ENCODE data around the gene CHRD.
"Not testable (repeated sequence)": the region's sequence is repeated elsewhere in the genome, so short reads cannot be mapped to it uniquely, and the experiment has no call there.

CHRD gene

DNA sequence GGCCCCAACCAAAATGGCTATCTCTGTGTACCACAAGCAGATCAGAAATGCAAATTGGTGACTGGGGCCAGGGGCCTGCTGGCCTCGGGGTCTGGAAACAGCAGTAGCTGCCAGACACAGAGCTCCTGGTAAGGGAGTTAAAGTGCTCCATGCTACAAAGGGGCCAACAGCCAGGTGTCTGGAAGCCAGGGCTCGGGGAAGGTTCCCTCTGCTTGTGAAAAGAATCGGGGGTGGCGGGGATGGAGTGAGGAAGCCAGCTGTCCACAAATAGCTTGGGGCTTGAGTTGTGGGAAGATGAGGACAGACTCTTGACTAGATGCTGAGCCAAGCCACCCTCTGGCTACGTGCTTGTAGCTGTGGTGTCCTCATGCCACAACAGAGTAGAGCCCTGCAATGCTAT, 39.3 kb downstream of the CHRD start:
- TF ChIP-seq, protein P1, sequence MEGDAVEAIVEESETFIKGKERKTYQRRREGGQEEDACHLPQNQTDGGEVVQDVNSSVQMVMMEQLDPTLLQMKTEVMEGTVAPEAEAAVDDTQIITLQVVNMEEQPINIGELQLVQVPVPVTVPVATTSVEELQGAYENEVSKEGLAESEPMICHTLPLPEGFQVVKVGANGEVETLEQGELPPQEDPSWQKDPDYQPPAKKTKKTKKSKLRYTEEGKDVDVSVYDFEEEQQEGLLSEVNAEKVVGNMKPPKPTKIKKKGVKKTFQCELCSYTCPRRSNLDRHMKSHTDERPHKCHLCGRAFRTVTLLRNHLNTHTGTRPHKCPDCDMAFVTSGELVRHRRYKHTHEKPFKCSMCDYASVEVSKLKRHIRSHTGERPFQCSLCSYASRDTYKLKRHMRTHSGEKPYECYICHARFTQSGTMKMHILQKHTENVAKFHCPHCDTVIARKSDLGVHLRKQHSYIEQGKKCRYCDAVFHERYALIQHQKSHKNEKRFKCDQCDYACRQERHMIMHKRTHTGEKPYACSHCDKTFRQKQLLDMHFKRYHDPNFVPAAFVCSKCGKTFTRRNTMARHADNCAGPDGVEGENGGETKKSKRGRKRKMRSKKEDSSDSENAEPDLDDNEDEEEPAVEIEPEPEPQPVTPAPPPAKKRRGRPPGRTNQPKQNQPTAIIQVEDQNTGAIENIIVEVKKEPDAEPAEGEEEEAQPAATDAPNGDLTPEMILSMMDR (IDR thresholded peaks at IDR 0.05; ENCODE audit: low read depth, low read length, missing control alignments), result no peak
- no peak for DNase-seq (ENCODE audit: low read depth)

DNA sequence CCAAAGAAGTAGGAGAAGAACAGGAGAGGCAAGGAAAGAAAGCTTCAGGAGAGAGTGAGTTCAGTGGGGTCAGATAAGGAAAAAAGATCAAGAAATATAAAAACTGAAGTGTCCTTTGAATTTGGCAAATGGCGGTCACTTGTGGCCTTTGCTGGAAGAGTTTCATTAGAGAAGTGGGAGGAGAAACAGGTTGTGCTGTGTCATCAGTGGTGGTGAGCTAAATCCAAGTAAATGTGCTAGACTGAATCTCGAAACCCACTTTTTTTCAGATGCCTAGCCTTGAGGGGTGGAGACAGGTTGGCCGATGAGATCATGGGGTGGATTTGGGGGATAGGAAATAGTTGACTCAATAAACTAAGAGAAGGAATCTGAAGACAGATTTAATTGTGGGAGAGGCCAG, 43.7 kb downstream of the CHRD start:
- in situ Hi-C loops (cut with HindIII; ENCODE audit: low sequenced_read_pairs), result no loop called here
- TF ChIP-seq, protein P1 (IDR thresholded peaks at IDR 0.05; ENCODE audit: low read depth, low read length, missing control alignments), result no peak
- no peak for DNase-seq (ENCODE audit: low read depth)
- H3K4me3 ChIP-seq (ENCODE audit: low read depth, low read length), result no peak overlapping the region

More for the DNA sequence above, 39.3 kb downstream of the CHRD start:
- H3K4me3 ChIP-seq (ENCODE audit: low read depth, low read length), result no peak overlapping the region
- in situ Hi-C loops (cut with HindIII; ENCODE audit: low sequenced_read_pairs), result no loop called here

DNA sequence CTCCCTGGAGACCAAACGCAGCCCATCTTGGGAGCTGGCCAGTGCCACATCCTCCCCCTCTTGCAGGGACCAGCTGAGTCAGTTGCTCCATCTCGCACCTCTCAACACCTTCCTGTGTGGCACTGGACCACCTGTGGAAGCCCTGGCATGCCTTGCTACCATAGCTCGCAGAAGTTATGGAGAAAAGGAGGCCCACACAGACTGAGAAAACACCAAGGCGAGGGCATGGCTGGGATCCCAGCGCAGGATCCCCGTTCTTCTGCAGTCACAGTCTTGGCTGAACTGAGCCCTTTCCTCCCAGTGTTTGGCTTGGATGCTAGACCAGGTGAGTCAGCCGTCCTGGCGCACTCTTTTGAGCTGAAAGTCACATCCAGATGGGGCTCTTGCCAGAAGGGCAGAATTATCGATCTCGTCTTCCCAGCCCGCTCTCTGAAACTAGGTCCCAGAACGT, 46.9 kb downstream of the CHRD start:
- TF ChIP-seq, protein P1 (IDR thresholded peaks at IDR 0.05; ENCODE audit: low read depth, low read length, missing control alignments), result no peak
- no peak overlapping the region for H3K4me3 ChIP-seq (ENCODE audit: low read depth, low read length)
- DNase-seq (ENCODE audit: low read depth), result peak; percentile 28
- in situ Hi-C loops (cut with HindIII; ENCODE audit: low sequenced_read_pairs), result no loop called here

DNA sequence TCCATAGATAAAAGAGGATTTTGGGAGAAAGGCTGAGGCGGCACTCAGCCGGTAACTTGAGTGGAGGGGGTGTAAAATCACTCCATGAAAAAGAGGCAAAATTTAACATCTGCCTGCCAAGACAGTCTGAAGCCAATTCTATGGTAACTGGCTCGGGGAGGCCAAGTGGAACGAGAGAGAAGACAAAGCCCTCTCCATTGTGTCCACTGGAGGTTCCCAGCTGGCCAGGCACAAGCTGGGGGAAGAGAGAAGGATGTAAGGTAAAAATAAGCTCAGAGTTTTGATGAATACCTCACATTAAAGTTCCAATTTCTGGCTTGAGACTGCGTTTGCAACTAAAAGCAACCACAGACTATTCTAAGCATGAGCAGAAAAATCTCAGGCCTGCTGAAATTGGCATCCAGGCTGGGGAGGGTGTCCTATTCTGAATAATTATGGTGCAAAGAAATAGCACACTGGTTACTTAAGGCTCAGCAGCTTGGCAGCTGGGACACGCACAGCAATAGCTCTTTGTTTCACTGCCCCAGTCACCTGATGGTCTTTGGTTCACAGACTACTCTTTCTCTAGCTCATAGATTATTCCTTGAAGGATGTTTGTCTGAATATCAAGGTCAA, 48.8 kb downstream of the CHRD start:
- in situ Hi-C loops (cut with HindIII; ENCODE audit: low sequenced_read_pairs), result no loop called here
- DNase-seq (ENCODE audit: low read depth), result peak; percentile 85
- H3K4me3 ChIP-seq (ENCODE audit: low read depth, low read length), result no peak overlapping the region
- TF ChIP-seq, protein P1 (IDR thresholded peaks at IDR 0.05; ENCODE audit: low read depth, low read length, missing control alignments), result no peak

DNA sequence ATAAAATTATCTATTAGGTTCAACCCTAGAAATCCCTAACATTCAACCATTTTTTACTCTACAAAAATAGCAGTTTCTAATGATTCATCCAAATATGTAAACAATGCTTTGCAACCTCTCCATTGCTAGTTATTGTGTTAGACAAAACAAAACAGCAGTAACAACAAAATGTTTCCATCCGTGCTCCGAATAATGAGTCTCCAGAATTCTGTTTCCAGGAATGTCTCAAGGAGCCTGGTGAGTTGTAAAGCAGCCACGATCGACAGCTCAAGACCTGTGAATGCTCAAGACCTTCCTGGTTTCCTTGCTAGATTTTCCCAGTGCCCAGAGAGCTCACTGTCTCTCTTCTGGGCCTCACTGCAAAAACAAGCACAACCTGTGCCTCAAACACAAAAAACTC, 49.9 kb downstream of the CHRD start:
- DNase-seq (ENCODE audit: low read depth), result no peak
- in situ Hi-C loops (cut with HindIII; ENCODE audit: low sequenced_read_pairs), result no loop called here
- TF ChIP-seq, protein P1 (IDR thresholded peaks at IDR 0.05; ENCODE audit: low read depth, low read length, missing control alignments), result no peak
- H3K4me3 ChIP-seq (ENCODE audit: low read depth, low read length), result no peak overlapping the region

DNA sequence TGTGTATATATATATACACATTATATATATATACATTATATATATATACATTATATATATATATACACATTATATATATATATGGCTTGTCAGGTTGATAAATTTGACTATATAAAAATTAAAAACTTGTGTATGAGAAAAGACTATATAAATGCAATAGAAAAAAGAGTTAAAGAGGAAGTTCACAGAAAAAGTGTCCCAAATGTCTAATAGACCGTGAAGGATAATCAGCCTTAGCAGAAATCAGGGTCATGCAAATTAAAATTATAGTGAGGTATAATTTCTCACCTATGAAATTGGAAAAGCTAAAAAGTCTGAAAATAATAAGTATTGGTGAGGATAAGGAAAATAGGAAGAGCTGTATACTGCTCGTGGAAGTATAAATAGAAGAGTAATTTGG, 51.1 kb downstream of the CHRD start:
- DNase-seq (ENCODE audit: low read depth), result no peak
- in situ Hi-C loops (cut with HindIII; ENCODE audit: low sequenced_read_pairs), result no loop called here
- TF ChIP-seq, protein P1 (IDR thresholded peaks at IDR 0.05; ENCODE audit: low read depth, low read length, missing control alignments), result no peak
- no peak overlapping the region for H3K4me3 ChIP-seq (ENCODE audit: low read depth, low read length)

DNA sequence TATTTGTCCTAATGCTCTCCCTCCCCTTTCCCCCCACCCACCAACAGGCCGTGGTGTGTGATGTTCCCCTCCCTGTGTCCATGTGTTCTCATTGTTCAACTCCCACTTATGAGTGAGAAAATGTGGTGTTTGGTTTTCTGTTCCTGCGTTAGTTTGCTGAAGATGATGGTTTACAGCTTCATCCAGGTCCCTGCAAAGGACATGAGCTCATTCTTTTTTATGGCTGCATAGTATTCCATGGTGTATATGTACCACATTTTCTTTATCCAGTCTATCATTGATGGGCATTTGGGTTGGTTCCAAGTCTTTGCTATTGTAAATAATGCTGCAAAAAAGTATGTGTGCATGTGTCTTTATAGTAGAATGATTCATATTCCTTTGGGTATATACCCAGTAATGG, 53.3 kb downstream of the CHRD start:
- in situ Hi-C loops (cut with HindIII; ENCODE audit: low sequenced_read_pairs); DNase-seq (ENCODE audit: low read depth): not testable (repeated sequence)

More for the DNA sequence above, 53.3 kb downstream of the CHRD start:
- H3K4me3 ChIP-seq (ENCODE audit: low read depth, low read length), result not testable (repeated sequence)
